ENCODE results near the gene MAPK10. TPM values are rescaled to one million over a fixed set of nuclear protein-coding genes. Genes with fewer than 3 reads are reported as not detected.

MAPK10 gene
- total and polyA plus RNA-seq, 4 donors = 3.3 to 109 (median 24.5) TPM

DNA sequence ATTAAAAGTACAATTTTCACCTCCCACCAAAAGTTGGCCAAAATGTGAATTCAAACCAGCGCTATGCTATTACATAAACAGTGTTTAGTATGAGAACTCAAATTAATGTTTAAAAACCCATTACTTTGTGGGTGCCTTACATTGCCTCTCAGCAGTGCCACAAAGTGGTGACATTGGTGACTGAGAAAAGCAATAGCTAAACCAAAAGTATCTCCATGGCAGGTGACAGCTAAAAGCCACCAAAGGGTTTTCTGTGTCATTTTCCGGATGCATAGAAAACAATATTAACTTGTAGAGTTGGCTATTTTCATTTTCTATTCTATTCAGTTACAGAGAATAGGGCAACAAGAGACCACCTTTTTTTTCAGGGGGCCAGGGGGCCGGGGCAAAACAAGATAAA is 261.2 kb downstream of the MAPK10 start:
- no peak overlapping the region for H3K4me3 ChIP-seq
- H3K27ac ChIP-seq (ENCODE audit: low read depth in 1 of 2, low read length in 1 of 2) = no peak overlapping the region
- H3K27me3 ChIP-seq (ENCODE audit: control insufficient read depth in 3 of 3, insufficient read depth in 3 of 3, low read length in 2 of 3) = no peaks in the 10 kb centered on the region
- ATAC-seq (ENCODE audit: insufficient read depth, low FRiP score) (no peak), DNase-seq (no peak)
- TF ChIP-seq, protein P1, sequence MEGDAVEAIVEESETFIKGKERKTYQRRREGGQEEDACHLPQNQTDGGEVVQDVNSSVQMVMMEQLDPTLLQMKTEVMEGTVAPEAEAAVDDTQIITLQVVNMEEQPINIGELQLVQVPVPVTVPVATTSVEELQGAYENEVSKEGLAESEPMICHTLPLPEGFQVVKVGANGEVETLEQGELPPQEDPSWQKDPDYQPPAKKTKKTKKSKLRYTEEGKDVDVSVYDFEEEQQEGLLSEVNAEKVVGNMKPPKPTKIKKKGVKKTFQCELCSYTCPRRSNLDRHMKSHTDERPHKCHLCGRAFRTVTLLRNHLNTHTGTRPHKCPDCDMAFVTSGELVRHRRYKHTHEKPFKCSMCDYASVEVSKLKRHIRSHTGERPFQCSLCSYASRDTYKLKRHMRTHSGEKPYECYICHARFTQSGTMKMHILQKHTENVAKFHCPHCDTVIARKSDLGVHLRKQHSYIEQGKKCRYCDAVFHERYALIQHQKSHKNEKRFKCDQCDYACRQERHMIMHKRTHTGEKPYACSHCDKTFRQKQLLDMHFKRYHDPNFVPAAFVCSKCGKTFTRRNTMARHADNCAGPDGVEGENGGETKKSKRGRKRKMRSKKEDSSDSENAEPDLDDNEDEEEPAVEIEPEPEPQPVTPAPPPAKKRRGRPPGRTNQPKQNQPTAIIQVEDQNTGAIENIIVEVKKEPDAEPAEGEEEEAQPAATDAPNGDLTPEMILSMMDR (IDR thresholded peaks at IDR 0.05; ENCODE audit: control extremely low read depth, extremely low read depth) = no peak
- H3K36me3 ChIP-seq (ENCODE audit: control insufficient read depth in 4 of 4, insufficient read depth in 4 of 4, low read length in 4 of 4) = no peaks in the 10 kb centered on the region
- WGBS, 2 donors = 86 to 89% methylated on average over 3 of the region's 3 CpGs
- no peak overlapping the region for H3K9ac ChIP-seq (ENCODE audit: insufficient read depth in 1 of 2, low read length in 2 of 2)
- H3K4me1 ChIP-seq (ENCODE audit: control insufficient read depth in 5 of 5, insufficient read depth in 5 of 5, low read length in 5 of 5) = no peaks in the 10 kb centered on the region
- H3K9me3 ChIP-seq (ENCODE audit: control insufficient read depth in 4 of 4, insufficient read depth in 3 of 4, low read length in 3 of 4) = no peaks in the 10 kb centered on the region

DNA sequence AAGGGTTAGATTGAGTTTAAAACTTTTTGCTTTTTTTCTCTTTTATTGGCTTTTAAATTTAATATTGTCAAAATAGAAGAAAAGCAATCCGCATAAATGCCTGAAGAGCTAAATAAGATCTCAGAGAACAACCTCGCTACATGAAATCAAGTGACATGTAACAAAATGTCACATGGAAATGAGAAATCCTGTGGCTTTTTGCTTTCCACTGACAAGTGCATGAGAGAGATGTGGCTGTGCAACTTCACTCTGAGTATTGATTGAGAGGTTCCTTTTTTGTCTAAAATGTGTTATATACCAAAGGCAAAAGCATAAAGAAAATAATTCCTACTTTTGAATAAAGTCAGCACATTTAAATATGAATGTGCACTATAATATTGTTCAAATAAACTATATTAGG is 263.5 kb downstream of the MAPK10 start:
- H3K27ac ChIP-seq (ENCODE audit: low read depth in 1 of 2, low read length in 1 of 2) = no peak overlapping the region
- no peak overlapping the region for H3K9ac ChIP-seq (ENCODE audit: insufficient read depth in 1 of 2, low read length in 2 of 2)
- WGBS, 2 donors = 91% methylated on average over 2 of the region's 2 CpGs
- DNase-seq (no peak), ATAC-seq (ENCODE audit: insufficient read depth, low FRiP score) (no peak)
- TF ChIP-seq, protein P1 (IDR thresholded peaks at IDR 0.05; ENCODE audit: control extremely low read depth, extremely low read depth) = no peak
- no peaks in the 10 kb centered on the region for H3K9me3 ChIP-seq (ENCODE audit: control insufficient read depth in 4 of 4, insufficient read depth in 3 of 4, low read length in 3 of 4)
- H3K4me1 ChIP-seq (ENCODE audit: control insufficient read depth in 5 of 5, insufficient read depth in 5 of 5, low read length in 5 of 5) = no peaks in the 10 kb centered on the region
- H3K27me3 ChIP-seq (ENCODE audit: control insufficient read depth in 3 of 3, insufficient read depth in 3 of 3, low read length in 2 of 3) = no peaks in the 10 kb centered on the region
- no peaks in the 10 kb centered on the region for H3K36me3 ChIP-seq (ENCODE audit: control insufficient read depth in 4 of 4, insufficient read depth in 4 of 4, low read length in 4 of 4)
- H3K4me3 ChIP-seq = no peak overlapping the region

DNA sequence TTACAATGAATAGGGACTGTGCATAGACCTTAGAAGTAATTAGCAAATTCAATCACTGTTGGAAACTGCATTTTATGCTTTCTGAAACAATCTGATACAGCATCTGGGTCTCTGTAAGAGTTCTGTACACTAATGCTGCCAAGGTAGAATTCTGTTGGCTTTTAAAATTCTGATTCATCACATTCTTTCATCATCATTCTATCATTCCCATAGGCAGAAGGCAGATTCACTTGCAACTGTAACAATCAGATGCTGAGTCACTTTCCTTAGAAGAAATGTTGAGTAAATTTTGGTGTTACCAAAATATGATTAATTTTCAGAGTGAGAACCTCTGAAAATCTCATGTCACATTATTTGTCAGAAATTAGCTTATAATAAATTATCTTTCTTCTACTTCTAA is 267.2 kb downstream of the MAPK10 start:
- Histone ChIP-seq H3K9me3 (ENCODE audit: control insufficient read depth in 4 of 4, insufficient read depth in 3 of 4, low read length in 3 of 4) (no peaks in the 10 kb centered on the region), H3K9ac (ENCODE audit: insufficient read depth in 1 of 2, low read length in 2 of 2) (no peak overlapping the region), H3K27ac (ENCODE audit: low read depth in 1 of 2, low read length in 1 of 2) (no peak overlapping the region), H3K36me3 (ENCODE audit: control insufficient read depth in 4 of 4, insufficient read depth in 4 of 4, low read length in 4 of 4) (no peaks in the 10 kb centered on the region), H3K27me3 (ENCODE audit: control insufficient read depth in 3 of 3, insufficient read depth in 3 of 3, low read length in 2 of 3) (no peaks in the 10 kb centered on the region), H3K4me3 (no peak overlapping the region), H3K4me1 (ENCODE audit: control insufficient read depth in 5 of 5, insufficient read depth in 5 of 5, low read length in 5 of 5) (peaks cover 0 to 16% (median 0%) of the 10 kb centered on the region in 5 donors)
- no peak for ATAC-seq (ENCODE audit: insufficient read depth, low FRiP score)
- TF ChIP-seq, protein P1 (IDR thresholded peaks at IDR 0.05; ENCODE audit: control extremely low read depth, extremely low read depth) = no peak
- no peak for DNase-seq

DNA sequence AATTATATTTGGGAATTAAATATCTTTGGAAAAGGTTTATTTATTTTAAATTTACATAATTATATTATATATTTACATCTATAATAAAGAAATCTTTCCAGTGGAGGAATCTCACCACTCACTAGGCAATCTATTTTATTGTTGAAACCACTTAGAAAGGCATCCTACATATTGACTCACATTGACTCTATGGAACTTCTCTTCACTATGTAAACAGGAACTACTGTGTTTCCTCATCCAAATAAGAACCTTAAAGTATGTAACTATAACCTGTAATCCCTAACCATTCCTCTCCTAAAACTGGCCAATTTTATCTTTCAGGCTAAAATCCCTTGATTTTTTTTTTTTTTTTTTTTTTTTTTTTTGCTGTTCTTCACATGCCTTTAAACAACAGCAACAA is 268.7 kb downstream of the MAPK10 start:
- no peaks in the 10 kb centered on the region for H3K36me3 ChIP-seq (ENCODE audit: control insufficient read depth in 4 of 4, insufficient read depth in 4 of 4, low read length in 4 of 4)
- ATAC-seq (ENCODE audit: insufficient read depth, low FRiP score) (no peak), DNase-seq (no peak)
- H3K4me3 ChIP-seq = no peak overlapping the region
- TF ChIP-seq, protein P1 (IDR thresholded peaks at IDR 0.05; ENCODE audit: control extremely low read depth, extremely low read depth) = no peak
- no peaks in the 10 kb centered on the region for H3K9me3 ChIP-seq (ENCODE audit: control insufficient read depth in 4 of 4, insufficient read depth in 3 of 4, low read length in 3 of 4)
- H3K27ac ChIP-seq (ENCODE audit: low read depth in 1 of 2, low read length in 1 of 2) = no peak overlapping the region
- H3K4me1 ChIP-seq (ENCODE audit: control insufficient read depth in 5 of 5, insufficient read depth in 5 of 5, low read length in 5 of 5) = peaks cover 0 to 16% (median 0%) of the 10 kb centered on the region in 5 donors
- H3K27me3 ChIP-seq (ENCODE audit: control insufficient read depth in 3 of 3, insufficient read depth in 3 of 3, low read length in 2 of 3) = no peaks in the 10 kb centered on the region
- no peak overlapping the region for H3K9ac ChIP-seq (ENCODE audit: insufficient read depth in 1 of 2, low read length in 2 of 2)
